Measurements from ENCODE around the gene BTBD9.

BTBD9 gene

DNA sequence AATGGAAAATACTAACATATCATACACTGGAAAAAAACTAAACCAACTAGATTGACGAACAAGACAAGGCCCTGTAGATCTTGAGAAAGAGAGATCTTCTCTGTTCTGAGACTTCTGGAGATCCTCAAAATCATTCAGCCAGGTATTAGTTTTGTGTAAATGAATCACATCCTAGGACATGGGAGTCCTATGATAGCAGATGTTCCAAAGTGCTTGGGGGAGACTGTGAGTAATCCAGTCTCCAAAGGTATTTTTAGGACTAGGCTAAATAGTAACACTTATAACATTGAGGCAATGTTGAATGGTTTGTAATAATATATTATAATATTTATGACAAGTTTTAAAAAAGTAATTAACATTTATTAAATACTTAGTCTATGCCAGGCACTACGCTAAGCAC lies 275.0 kb downstream of the BTBD9 start:
- TF ChIP-seq, protein P1, sequence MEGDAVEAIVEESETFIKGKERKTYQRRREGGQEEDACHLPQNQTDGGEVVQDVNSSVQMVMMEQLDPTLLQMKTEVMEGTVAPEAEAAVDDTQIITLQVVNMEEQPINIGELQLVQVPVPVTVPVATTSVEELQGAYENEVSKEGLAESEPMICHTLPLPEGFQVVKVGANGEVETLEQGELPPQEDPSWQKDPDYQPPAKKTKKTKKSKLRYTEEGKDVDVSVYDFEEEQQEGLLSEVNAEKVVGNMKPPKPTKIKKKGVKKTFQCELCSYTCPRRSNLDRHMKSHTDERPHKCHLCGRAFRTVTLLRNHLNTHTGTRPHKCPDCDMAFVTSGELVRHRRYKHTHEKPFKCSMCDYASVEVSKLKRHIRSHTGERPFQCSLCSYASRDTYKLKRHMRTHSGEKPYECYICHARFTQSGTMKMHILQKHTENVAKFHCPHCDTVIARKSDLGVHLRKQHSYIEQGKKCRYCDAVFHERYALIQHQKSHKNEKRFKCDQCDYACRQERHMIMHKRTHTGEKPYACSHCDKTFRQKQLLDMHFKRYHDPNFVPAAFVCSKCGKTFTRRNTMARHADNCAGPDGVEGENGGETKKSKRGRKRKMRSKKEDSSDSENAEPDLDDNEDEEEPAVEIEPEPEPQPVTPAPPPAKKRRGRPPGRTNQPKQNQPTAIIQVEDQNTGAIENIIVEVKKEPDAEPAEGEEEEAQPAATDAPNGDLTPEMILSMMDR (IDR thresholded peaks at IDR 0.05; ENCODE audit: low read depth, low read length, missing control alignments): no peak
- DNase-seq (ENCODE audit: extremely low read depth, low read depth): no peak
- H3K4me3 ChIP-seq (replicated peaks; ENCODE audit: low read depth, low read length): no peak overlapping the region

DNA sequence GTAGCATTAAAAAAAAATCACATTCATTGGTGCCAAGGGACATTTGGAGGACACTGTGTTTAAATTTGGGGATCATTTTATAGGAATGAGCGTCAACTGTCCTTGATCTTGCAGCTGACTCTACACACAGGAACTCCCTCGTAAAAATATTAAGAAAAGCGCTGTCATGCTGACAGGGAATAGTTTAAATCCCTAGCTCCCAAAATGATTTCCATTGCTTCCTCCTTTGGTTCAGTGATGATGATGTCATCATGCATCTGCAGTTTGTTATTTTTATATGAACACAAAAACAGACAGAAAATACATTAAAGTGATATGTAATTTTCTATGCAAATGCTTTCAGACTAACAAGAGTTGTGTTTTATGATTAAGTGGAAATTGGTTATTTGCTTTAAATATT lies 275.6 kb downstream of the BTBD9 start:
- H3K4me3 ChIP-seq (replicated peaks; ENCODE audit: low read depth, low read length): no peak overlapping the region
- DNase-seq (ENCODE audit: extremely low read depth, low read depth): no peak
- TF ChIP-seq, protein P1 (IDR thresholded peaks at IDR 0.05; ENCODE audit: low read depth, low read length, missing control alignments): no peak

DNA sequence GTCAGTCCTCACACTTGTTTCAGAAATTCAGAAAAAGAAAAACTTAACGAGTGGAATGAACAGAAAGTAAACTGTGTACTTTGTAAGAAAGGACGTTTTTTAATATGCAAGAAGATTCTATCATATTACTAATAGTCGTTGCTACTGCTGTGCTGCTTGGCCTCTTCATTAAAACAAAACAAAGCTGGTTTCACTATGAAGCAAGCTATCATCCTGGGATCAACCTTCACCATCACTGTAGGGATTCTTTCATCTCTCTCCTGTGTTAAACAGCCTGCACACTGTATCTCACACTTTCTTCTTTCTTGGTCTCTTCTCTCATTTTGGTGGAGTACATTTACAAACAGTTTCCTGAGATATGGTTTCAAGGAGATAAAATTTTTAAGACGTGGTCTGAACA lies 284.2 kb downstream of the BTBD9 start:
- DNase-seq (ENCODE audit: extremely low read depth, low read depth): no peak
- TF ChIP-seq, protein P1 (IDR thresholded peaks at IDR 0.05; ENCODE audit: low read depth, low read length, missing control alignments): no peak
- no peak overlapping the region for H3K4me3 ChIP-seq (replicated peaks; ENCODE audit: low read depth, low read length)

DNA sequence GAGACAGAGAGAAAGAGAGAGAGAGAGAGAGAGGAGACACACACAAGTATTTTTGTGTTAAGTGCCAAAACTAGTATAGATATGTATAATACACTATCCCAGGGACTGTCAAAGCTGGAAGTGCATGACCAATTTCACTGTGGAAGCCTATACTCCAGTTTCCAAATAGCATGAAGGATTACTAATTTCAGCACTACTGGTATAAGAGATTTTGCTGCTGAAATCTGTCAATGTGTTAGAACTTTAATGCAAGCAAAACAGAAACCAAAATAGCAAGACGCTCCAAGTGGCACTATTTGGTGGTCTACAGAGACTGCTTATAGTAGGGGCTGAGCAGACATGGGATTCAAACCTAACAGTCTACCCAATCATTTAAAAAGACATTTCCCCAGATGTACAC lies 284.8 kb downstream of the BTBD9 start:
- TF ChIP-seq, protein P1 (IDR thresholded peaks at IDR 0.05; ENCODE audit: low read depth, low read length, missing control alignments): no peak
- H3K4me3 ChIP-seq (replicated peaks; ENCODE audit: low read depth, low read length): no peak overlapping the region
- no peak for DNase-seq (ENCODE audit: extremely low read depth, low read depth)

DNA sequence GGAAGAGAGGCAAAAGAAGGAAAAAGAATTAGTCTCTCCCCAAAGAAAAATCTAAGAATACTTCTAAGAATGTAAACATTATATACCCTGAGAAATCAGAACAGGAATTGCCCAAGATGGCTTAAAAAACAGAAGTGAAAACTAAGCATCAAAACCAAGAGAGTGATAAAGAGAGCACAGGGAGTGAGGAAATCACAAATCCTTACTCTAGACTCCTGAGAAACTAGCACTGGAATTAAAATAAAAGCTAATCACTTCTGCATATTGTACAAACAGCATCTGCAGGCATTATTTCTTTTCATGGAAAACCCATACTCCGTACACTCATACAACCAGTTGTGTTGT lies 285.7 kb downstream of the BTBD9 start:
- TF ChIP-seq, protein P1 (IDR thresholded peaks at IDR 0.05; ENCODE audit: low read depth, low read length, missing control alignments): no peak
- no peak overlapping the region for H3K4me3 ChIP-seq (replicated peaks; ENCODE audit: low read depth, low read length)
- DNase-seq (ENCODE audit: extremely low read depth, low read depth): no peak

DNA sequence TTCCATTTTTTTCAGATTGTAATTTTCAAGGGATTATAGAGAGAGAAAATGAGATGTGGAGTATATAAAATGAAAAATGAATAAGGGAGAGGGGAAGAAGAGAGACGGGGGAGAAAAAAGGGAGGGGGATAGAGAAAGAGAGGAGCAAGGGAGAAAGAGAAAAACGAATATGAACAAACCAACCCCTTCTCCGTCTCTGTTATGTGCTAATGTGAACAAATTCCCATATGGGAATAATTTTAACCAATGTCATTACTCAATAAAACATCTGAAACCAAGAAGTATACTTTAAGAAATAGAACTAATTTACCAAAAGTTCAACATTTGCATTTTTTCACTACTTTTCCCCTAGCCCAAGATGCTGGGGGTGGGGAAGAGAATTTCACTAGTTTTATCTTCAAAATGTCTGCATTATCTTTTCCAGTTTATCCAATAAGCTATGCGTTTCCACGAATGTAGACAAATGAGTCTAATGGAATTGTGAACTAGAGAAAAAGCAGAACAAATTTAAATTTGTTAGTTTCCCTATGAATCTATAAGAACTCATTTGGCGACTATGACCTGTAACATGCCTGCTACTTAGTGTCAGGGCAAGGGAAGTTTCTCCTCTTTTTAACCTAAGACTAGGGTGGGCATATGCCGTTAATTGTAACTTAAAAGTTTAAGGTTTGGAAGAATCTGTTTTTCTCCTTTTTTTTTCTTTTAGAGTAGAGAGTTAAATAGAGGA lies 286.3 kb downstream of the BTBD9 start:
- TF ChIP-seq, protein P1 (IDR thresholded peaks at IDR 0.05; ENCODE audit: low read depth, low read length, missing control alignments): no peak
- no peak for DNase-seq (ENCODE audit: extremely low read depth, low read depth)
- H3K4me3 ChIP-seq (replicated peaks; ENCODE audit: low read depth, low read length): no peak overlapping the region

DNA sequence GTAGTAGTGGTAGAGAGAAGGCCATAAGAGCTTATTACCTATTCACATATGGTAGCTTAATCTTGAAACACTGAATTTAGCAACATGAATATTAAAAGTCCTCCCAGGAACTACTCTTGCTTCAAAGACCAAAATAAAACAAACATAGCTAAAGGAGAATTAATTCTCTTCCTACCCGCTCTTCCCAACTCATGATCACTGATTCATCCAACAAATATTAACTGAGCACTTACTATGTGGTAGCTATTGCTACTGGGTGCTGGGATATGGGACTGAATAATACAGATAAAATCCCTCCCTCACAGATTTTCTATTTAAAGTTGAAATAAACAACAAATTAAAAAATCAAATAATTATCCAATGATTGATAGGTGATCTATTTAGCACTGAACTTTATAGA lies 287.1 kb downstream of the BTBD9 start:
- TF ChIP-seq, protein P1 (IDR thresholded peaks at IDR 0.05; ENCODE audit: low read depth, low read length, missing control alignments): no peak
- no peak overlapping the region for H3K4me3 ChIP-seq (replicated peaks; ENCODE audit: low read depth, low read length)
- no peak for DNase-seq (ENCODE audit: extremely low read depth, low read depth)

Measured in HFF-Myc (cell line).